OCI-LY7 (cell line): ENCODE measurements around the gene IL13RA1. TPM values are rescaled to one million over a fixed set of nuclear protein-coding genes. Genes with fewer than 3 reads are reported as not detected.

ENCODE experiments used
- BruUV-seq: library from RNA; stranded (reverse); fragments of 400-500 nt; replicated peaks from 2 replicates; lab custom pipeline; 2021; lab: Mats Ljungman, UMichigan
- CTCF ChIA-PET: fragments of 300-600 bp; sonication (Branson Sonifier 250); formaldehyde crosslinking; loops from one replicate; lab custom pipeline; 2022; ENCODE audit warnings: antibody characterized with exemption; ENCODE audit not compliant: unreplicated experiment; lab: Charles Lee
- POLR2A ChIA-PET: fragments of 300-600 bp; sonication (Branson Sonifier 250); formaldehyde crosslinking; loops from one replicate; lab custom pipeline; 2022; ENCODE audit warnings: antibody characterized with exemption; lab: Charles Lee
- DNase-seq: peaks from one replicate; pipeline ENCODE4 v3.0.0-alpha.2; 2015; ENCODE audit warnings: low spot score
- H2AFZ ChIP-seq: fragments of 200-600 bp; sonication (generic), shearing (Covaris generic); 2 replicates; pipeline ENCODE4 v1.6.1; 2014; ENCODE audit warnings: mild to moderate bottlenecking, antibody characterized with exemption, low read length, moderate library complexity
- H3K27ac ChIP-seq: fragments of 200-600 bp; sonication (generic); 2 replicates; pipeline ENCODE4 v1.5.1; 2014; ENCODE audit warnings: mixed run types, low read depth, mild to moderate bottlenecking, moderate library complexity, low read length, inconsistent platforms; ENCODE audit not compliant: poor library complexity, severe bottlenecking
- H3K36me3 ChIP-seq: fragments of 200-600 bp; sonication (generic); 2 replicates; pipeline ENCODE4 v1.6.1; 2014; ENCODE audit warnings: mild to moderate bottlenecking, antibody characterized with exemption, low read length, moderate library complexity, mixed read lengths; ENCODE audit not compliant: insufficient read depth
- H3K4me1 ChIP-seq: fragments of 200-600 bp; sonication (generic); 2 replicates; pipeline ENCODE4 v1.5.1; 2014; ENCODE audit warnings: mild to moderate bottlenecking, low read length; ENCODE audit not compliant: insufficient read depth, poor library complexity, severe bottlenecking
- H3K4me2 ChIP-seq: fragments of 200-600 bp; sonication (generic); 2 replicates; pipeline ENCODE4 v1.6.1; 2014; ENCODE audit warnings: mild to moderate bottlenecking, low read length
- H3K4me3 ChIP-seq: fragments of 200-600 bp; sonication (generic); 2 replicates; pipeline ENCODE4 v1.5.1; 2014; ENCODE audit warnings: mild to moderate bottlenecking, low read depth, low read length; ENCODE audit not compliant: poor library complexity, severe bottlenecking
- H3K79me2 ChIP-seq: fragments of 200-600 bp; sonication (generic); 2 replicates; pipeline ENCODE4 v1.6.1; 2016; ENCODE audit warnings: low read depth, mild to moderate bottlenecking, low read length, moderate library complexity, mixed read lengths; ENCODE audit not compliant: insufficient read depth
- H3K9me2 ChIP-seq: fragments of 200-600 bp; sonication (generic); 2 replicates; pipeline ENCODE4 v1.6.1; 2016; ENCODE audit warnings: mild to moderate bottlenecking, low read length, mixed read lengths; ENCODE audit not compliant: insufficient read depth
- H3K9me3 ChIP-seq: fragments of 200-600 bp; sonication (generic); 2 replicates; pipeline ENCODE4 v1.6.1; 2014; ENCODE audit warnings: mild to moderate bottlenecking, mixed run types, low read length, mixed read lengths
- H4K20me1 ChIP-seq: fragments of 200-600 bp; sonication (generic); 2 replicates; pipeline ENCODE4 v1.6.1; 2014; ENCODE audit warnings: mild to moderate bottlenecking, antibody characterized with exemption, low read length, moderate library complexity, mixed read lengths; ENCODE audit not compliant: insufficient read depth
- CTCF ChIP-seq: fragments of 200-600 bp; sonication (generic); conservative IDR thresholded peaks from 2 replicates; pipeline ENCODE4 v1.5.1; 2014; ENCODE audit warnings: mild to moderate bottlenecking, antibody characterized with exemption, low read length, moderate library complexity, mixed read lengths
- EZH2phosphoT487 ChIP-seq: fragments of 200-600 bp; sonication (generic); IDR thresholded peaks from 2 replicates; pipeline ENCODE4 v1.6.1; 2018; ENCODE audit warnings: low read depth, borderline replicate concordance, mild to moderate bottlenecking, mixed run types, antibody characterized with exemption, low read length, moderate library complexity, mixed read lengths
- intact Hi-C: fragments of 100-400 bp; cut with micrococcal nuclease; formaldehyde crosslinking; loops from one replicate; pipeline ENCODE4 v1.10.0; 2022; ENCODE audit not compliant: unreplicated experiment
- total RNA-seq, 2 experiments: library from RNA; depleted of rRNA in 1 of 2; stranded (reverse); fragments of >200 nt in 1 of 2; shearing (Covaris generic) in 1 of 2; gene quantifications; 2 replicates each; pipeline ENCODE4 v1.2.3, GENCODE V29; 2014 to 2022

The IL13RA1 gene
- total RNA-seq, 2 experiments from 2014 or later, result not detected

- CTCF ChIA-PET, result no interaction called here
Measured at GRCh38 chrX:118779581-118779980, 52.2 kb downstream of the IL13RA1 start.

GRCh38 chrX:118780509-118780908 lies 53.1 kb downstream of the IL13RA1 start:
- Histone ChIP-seq H3K79me2 (no peaks in the 10 kb centered on the region), H3K4me2 (no peak overlapping the region), H2AFZ (no peak overlapping the region), H3K36me3 (no peaks in the 10 kb centered on the region), H3K27ac (no peak overlapping the region), H3K9me2 (no peaks in the 10 kb centered on the region), H3K9me3 (no peaks in the 10 kb centered on the region), H3K4me1 (no peaks in the 10 kb centered on the region), H3K4me3 (no peak overlapping the region), H4K20me1 (no peaks in the 10 kb centered on the region)
- CTCF ChIA-PET, result no interaction called here
- POLR2A ChIA-PET, result no interaction called here
- DNase-seq, result no peak
- no peak for TF ChIP-seq EZH2phosphoT487
- no peak for TF ChIP-seq CTCF
- no TSS peak for BruUV-seq
- intact Hi-C loops, result no loop called here

More at GRCh38 chrX:118779581-118779980, 52.2 kb downstream of the IL13RA1 start:
- Histone ChIP-seq H3K79me2 (no peaks in the 10 kb centered on the region), H3K9me3 (no peaks in the 10 kb centered on the region), H3K27ac (no peak overlapping the region), H3K4me3 (no peak overlapping the region), H2AFZ (no peak overlapping the region), H3K9me2 (no peaks in the 10 kb centered on the region), H3K36me3 (no peaks in the 10 kb centered on the region), H3K4me2 (no peak overlapping the region), H4K20me1 (no peaks in the 10 kb centered on the region), H3K4me1 (no peaks in the 10 kb centered on the region)
- POLR2A ChIA-PET, result no interaction called here
- DNase-seq, result no peak
- BruUV-seq, result no TSS peak
- no peak for TF ChIP-seq EZH2phosphoT487
- no peak for TF ChIP-seq CTCF
- intact Hi-C loops, result no loop called here

GRCh38 chrX:118780911-118781310 lies 53.5 kb downstream of the IL13RA1 start:
- Histone ChIP-seq H4K20me1 (no peaks in the 10 kb centered on the region), H3K9me2 (no peaks in the 10 kb centered on the region), H3K4me2 (no peak overlapping the region), H2AFZ (no peak overlapping the region), H3K27ac (no peak overlapping the region), H3K4me3 (no peak overlapping the region), H3K4me1 (no peaks in the 10 kb centered on the region), H3K9me3 (no peaks in the 10 kb centered on the region), H3K36me3 (no peaks in the 10 kb centered on the region), H3K79me2 (no peaks in the 10 kb centered on the region)
- ChIA-PET CTCF (no interaction called here), POLR2A (no interaction called here)
- BruUV-seq, result no TSS peak
- no peak for TF ChIP-seq EZH2phosphoT487
- TF ChIP-seq CTCF, result no peak
- no peak for DNase-seq
- intact Hi-C loops, result no loop called here
